Epithelial cell of proximal tubule (primary cell): ENCODE data around the gene FAM20C. TPM values are rescaled to one million over a fixed set of nuclear protein-coding genes. Genes with fewer than 3 reads are reported as not detected.

Experiments used
- DNase-seq: peaks from one replicate; pipeline ENCODE4 v3.0.0-alpha.2; 2011; ENCODE audit warnings: low read depth
- H3K4me3 ChIP-seq: 2 replicates; pipeline ENCODE4 v1.5.1; 2011; ENCODE audit warnings: low read depth, mild to moderate bottlenecking, low read length
- CTCF ChIP-seq: conservative IDR thresholded peaks from 2 replicates; pipeline ENCODE4 v1.5.1; 2012; ENCODE audit warnings: low read depth, mild to moderate bottlenecking, low read length
- total RNA-seq: library from RNA; depleted of rRNA; stranded (reverse); fragments of >200 nt; gene quantifications from 2 replicates; pipeline ENCODE4 v1.2.3, GENCODE V29; 2015

FAM20C gene
- total RNA-seq, 1 donor from 2014 or later: 84.2 TPM

DNA sequence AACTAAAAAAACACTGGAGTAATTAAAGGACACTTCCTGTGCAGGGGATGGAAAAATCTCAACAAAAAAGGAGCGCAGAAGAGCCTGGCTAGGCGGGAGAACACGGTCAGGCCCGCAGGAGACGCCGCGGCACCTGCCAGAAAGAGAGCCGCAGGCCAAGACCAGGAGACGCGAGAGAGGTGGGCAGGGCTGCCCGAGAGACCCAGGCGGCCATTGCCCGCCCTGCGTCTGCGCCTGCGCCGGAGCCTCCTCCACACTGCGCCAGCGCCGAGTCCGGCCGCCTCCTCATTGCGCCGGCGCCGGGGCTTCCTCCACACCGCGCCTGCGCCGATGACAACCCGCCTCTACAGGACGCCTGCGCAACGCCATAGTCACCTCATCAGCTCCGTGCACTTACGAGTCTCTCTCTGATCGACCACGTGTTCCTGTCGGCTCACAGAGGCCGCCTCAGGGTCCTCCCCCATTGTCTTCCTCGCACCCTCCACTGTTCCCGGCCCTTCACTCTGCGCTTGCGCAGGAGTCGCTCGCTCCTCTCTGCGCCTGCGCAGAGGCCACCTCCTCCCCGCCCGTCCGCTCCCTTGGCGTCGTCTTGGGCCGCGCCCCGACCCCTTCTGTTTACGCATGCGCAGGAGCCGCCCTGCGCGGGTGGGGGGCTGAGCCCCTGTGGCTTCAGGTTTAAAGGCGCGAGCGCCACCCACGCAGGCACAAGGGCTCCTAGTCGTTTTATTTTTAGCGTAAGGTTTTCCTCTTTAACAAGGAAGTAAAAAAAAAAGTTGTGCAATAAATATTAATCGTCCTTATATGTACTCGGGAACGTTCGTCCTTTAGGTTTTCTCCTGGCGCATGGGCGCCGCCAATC is 43.2 kb upstream of the FAM20C start:
- no peak for TF ChIP-seq CTCF
- H3K4me3 ChIP-seq: peak overlapping the region; percentile 63
- peak; percentile 91 for DNase-seq

- no peak for DNase-seq
- peak overlapping the region; percentile 63 for H3K4me3 ChIP-seq
- TF ChIP-seq CTCF: no peak
Observed at GRCh38 chr7:149791-150636, 42.4 kb upstream of the FAM20C start.

GRCh38 chr7:150811-151221 is 41.6 kb upstream of the FAM20C start:
- H3K4me3 ChIP-seq: peak overlapping the region; percentile 63
- TF ChIP-seq CTCF: no peak
- DNase-seq: no peak

DNA sequence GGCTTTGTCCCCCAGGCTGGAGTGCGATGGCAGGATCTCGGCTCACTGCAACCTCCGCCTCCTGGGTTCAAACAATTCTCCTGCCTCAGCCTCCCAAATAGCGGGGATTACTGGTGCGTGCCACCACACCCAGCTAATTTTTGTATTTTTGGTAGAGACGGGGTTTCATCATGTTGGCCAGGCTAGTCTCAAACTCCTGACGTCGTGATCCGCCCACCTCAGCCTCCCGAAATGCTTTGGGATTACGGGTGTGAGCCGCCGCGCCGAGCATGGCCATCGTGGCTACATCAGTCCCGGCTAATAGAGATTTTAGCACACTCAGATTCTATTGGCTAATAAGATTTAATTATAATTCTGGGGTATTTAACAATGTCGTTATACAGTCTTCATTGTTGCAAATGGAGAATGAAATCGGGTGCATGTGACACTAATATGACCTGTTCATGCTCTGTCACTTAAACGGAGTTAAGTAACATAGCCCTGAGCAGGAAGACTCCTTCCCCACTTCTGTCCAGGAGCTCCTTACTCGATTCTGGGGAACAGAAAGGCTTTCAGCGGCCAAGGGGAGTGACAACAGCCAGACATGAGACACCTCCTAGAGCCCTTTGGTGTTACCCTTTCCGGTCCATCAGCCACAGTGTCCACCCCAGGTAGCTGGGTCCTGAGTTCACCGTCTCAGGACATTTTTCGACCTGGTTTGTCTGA is 40.9 kb upstream of the FAM20C start:
- H3K4me3 ChIP-seq: no peak overlapping the region
- no peak for DNase-seq
- TF ChIP-seq CTCF: no peak

DNA sequence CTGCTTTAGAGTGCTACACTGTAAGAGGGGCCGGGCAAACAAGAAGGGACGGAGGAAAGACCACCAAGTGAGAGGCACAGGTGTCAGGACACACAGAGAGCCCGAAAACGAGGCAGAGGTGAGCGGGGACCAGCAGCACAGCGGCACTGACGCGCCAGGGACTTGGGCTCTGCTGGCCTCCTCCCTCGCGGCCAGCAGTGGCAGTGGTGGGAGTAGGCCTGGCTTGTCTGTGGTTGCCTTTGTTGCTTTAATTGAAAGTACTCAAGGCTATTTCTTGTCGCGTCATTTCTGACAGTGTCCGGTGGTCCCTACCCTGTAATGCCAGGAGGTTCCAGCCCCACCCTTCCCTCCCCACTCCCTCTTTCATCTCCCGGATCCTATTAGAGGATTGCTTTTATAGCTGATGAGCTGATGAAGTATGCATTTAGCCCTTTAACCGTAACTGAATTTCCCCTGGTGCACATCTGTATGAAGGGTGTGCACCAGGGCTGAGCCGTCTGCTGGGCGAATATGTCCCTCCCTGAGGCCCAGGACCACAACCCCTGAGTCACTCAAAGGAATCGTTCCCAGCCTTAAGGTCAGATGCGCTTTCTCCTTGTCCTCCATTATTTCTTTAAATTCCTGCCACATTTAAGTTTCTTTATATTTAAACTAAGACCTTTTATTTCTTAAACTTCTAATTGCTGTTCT is 39.5 kb upstream of the FAM20C start:
- no peak overlapping the region for H3K4me3 ChIP-seq
- no peak for DNase-seq
- no peak for TF ChIP-seq CTCF

DNA sequence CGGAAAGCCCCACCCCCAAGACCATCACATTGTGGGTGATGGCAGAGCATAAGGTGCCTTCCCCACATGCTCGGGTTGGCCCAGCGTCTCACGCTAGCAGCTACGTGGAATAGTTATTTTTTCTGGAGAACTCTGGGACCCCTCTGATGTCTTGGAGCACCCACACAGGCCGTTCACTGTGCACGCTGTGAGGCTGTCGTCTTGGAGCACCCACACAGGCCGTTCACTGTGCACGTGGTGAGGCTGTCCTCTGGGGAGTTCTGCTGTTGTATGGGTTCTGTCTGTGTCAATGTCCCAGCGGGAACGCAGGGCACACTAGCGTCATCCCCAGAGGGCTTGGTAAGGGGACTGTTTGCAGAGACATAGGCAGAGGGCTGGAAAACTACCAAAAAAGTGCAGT is 38.8 kb upstream of the FAM20C start:
- no peak overlapping the region for H3K4me3 ChIP-seq
- no peak for DNase-seq
- no peak for TF ChIP-seq CTCF
